Measurements from ENCODE around the gene WNT11.
"Not testable (repeated sequence)": the region's sequence is repeated elsewhere in the genome, so short reads cannot be mapped to it uniquely, and the experiment has no call there.

The WNT11 gene

DNA sequence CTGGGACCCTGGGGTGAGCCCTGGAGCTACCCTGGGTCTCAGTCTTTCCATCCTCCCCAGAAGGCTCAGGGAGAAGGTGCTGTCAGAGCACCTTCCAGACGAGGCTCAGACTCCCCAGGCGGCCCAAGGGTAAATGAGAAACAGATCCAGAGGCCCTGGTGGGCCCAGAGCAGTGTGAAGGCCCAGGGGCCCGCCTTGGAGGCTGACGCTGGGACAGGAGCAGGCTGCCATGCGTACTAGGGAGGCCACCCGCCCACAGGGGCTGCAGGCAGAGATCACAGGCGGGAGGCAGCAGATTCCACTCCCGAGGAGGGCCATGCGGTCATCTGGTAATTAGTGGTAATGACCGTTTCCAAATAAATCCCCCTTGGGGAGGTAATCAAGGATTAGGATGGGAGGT, 5.2 kb downstream of the WNT11 start:
- H3K9me2 ChIP-seq (replicated peaks; ENCODE audit: control insufficient read depth, low read length): no peaks in the 10 kb centered on the region
- no peaks in the 10 kb centered on the region for H3K9me3 ChIP-seq (ENCODE audit: control insufficient read depth, insufficient read depth, low read length)
- no peak overlapping the region for H3K4me3 ChIP-seq (ENCODE audit: low read length)
- no peaks in the 10 kb centered on the region for H4K20me1 ChIP-seq (ENCODE audit: control insufficient read depth, insufficient read depth, low read depth, low read length)
- no peak overlapping the region for H3K4me2 ChIP-seq (ENCODE audit: low read length)
- no peaks in the 10 kb centered on the region for H3F3A ChIP-seq (ENCODE audit: control insufficient read depth, insufficient read depth)
- H3K27me3 ChIP-seq (ENCODE audit: control insufficient read depth, low read length): peaks cover 18% of the 10 kb centered on the region
- no peaks in the 10 kb centered on the region for H3K36me3 ChIP-seq (ENCODE audit: control insufficient read depth, low read length)
- no peaks in the 10 kb centered on the region for H3K79me2 ChIP-seq (ENCODE audit: control insufficient read depth, low read length)
- TF ChIP-seq, protein P1, sequence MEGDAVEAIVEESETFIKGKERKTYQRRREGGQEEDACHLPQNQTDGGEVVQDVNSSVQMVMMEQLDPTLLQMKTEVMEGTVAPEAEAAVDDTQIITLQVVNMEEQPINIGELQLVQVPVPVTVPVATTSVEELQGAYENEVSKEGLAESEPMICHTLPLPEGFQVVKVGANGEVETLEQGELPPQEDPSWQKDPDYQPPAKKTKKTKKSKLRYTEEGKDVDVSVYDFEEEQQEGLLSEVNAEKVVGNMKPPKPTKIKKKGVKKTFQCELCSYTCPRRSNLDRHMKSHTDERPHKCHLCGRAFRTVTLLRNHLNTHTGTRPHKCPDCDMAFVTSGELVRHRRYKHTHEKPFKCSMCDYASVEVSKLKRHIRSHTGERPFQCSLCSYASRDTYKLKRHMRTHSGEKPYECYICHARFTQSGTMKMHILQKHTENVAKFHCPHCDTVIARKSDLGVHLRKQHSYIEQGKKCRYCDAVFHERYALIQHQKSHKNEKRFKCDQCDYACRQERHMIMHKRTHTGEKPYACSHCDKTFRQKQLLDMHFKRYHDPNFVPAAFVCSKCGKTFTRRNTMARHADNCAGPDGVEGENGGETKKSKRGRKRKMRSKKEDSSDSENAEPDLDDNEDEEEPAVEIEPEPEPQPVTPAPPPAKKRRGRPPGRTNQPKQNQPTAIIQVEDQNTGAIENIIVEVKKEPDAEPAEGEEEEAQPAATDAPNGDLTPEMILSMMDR (IDR thresholded peaks at IDR 0.05; ENCODE audit: low read depth, low read length, poor library complexity, severe bottlenecking): no peak
- TF ChIP-seq EZH2phosphoT487 (IDR thresholded peaks at IDR 0.05; ENCODE audit: borderline replicate concordance, low read length): no peak
- peaks cover 1% of the 10 kb centered on the region; the same call in 1 of the 2 replicates for H3K4me1 ChIP-seq (ENCODE audit: control insufficient read depth, low read length)
- H3K27ac ChIP-seq (ENCODE audit: low read depth, low read length): no peak overlapping the region

DNA sequence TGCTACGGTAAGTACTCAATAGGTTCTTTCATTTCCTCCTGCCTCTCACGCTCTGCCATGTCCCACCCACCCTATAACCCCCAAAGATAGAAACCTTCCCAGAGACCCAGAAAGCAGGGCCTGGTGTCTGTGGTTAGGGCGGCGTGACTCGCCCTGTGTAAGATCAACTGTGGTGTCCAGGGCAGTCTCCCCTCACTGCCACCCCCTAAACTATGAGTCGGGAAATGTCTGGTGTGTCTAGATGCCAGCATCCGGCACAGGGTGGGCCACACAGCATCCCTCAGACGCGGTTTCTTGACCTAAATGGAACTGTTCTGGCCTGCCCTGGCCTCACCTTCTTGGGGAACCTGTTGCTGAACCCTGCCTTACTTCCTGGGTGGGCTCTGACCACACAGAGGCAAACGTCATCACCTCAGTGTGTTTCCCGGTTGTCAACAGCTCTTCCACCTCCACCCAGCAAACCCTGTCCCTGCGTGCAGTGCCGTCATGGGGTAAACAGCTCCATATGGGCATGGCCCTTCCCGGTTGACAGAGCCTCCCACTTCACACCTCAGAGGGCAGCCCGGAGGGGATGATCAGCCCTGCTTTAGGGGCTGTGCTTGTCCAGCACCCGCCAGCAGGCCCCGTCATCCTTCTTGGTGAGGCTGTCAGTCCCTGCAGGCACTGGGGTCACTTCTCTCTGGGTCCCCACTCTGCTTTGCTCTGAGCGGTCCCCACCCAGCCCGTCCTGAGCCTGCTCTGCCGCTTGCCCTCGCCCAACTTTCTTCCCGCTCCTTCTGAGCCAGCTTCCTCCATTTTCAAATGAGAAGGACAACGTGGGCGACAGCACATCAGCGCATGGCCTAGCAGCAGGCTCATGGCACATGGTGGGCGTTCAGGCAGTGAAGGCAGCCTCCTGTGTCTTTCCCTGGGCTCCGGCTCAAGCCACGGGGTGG, 6.0 kb downstream of the WNT11 start:
- no peaks in the 10 kb centered on the region for H3F3A ChIP-seq (ENCODE audit: control insufficient read depth, insufficient read depth)
- no peaks in the 10 kb centered on the region for H4K20me1 ChIP-seq (ENCODE audit: control insufficient read depth, insufficient read depth, low read depth, low read length)
- no peak overlapping the region for H3K4me2 ChIP-seq (ENCODE audit: low read length)
- H3K36me3 ChIP-seq (ENCODE audit: control insufficient read depth, low read length): no peaks in the 10 kb centered on the region
- no peaks in the 10 kb centered on the region for H3K9me3 ChIP-seq (ENCODE audit: control insufficient read depth, insufficient read depth, low read length)
- H3K79me2 ChIP-seq (ENCODE audit: control insufficient read depth, low read length): no peaks in the 10 kb centered on the region
- H3K4me1 ChIP-seq (ENCODE audit: control insufficient read depth, low read length): no peaks in the 10 kb centered on the region
- H3K27me3 ChIP-seq (ENCODE audit: control insufficient read depth, low read length): peaks cover 10% of the 10 kb centered on the region
- no peak overlapping the region for H3K27ac ChIP-seq (ENCODE audit: low read depth, low read length)
- no peaks in the 10 kb centered on the region for H3K9me2 ChIP-seq (replicated peaks; ENCODE audit: control insufficient read depth, low read length)
- no peak overlapping the region for H3K4me3 ChIP-seq (ENCODE audit: low read length)
- no peak for TF ChIP-seq EZH2phosphoT487 (IDR thresholded peaks at IDR 0.05; ENCODE audit: borderline replicate concordance, low read length)
- TF ChIP-seq, protein P1 (IDR thresholded peaks at IDR 0.05; ENCODE audit: low read depth, low read length, poor library complexity, severe bottlenecking): no peak

DNA sequence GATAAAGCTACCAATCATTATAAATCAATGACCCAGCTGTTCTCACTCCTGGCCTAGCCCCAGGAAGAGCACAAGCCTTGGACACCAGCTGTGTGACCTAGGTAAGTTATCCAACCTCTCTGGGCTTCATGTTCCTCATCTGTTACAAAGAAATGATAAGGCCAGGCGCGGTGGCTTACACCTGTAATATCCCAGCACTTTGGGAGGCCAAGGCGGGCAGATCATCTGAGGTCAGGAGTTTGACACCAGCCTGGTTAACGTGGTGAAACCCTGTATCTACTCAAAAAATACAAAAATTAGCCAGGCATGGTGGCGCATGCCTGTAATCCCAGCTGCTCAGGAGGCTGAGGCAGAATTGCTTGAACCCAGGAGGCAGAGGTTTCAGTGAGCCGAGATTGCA, 7.6 kb downstream of the WNT11 start:
- H3K9me2 ChIP-seq (replicated peaks; ENCODE audit: control insufficient read depth, low read length); H4K20me1 ChIP-seq (ENCODE audit: control insufficient read depth, insufficient read depth, low read depth, low read length); H3K4me2 ChIP-seq (ENCODE audit: low read length); H3K36me3 ChIP-seq (ENCODE audit: control insufficient read depth, low read length); H3F3A ChIP-seq (ENCODE audit: control insufficient read depth, insufficient read depth); H3K27me3 ChIP-seq (ENCODE audit: control insufficient read depth, low read length); H3K79me2 ChIP-seq (ENCODE audit: control insufficient read depth, low read length); H3K27ac ChIP-seq (ENCODE audit: low read depth, low read length); H3K4me1 ChIP-seq (ENCODE audit: control insufficient read depth, low read length); H3K9me3 ChIP-seq (ENCODE audit: control insufficient read depth, insufficient read depth, low read length); H3K4me3 ChIP-seq (ENCODE audit: low read length): not testable (repeated sequence)

DNA sequence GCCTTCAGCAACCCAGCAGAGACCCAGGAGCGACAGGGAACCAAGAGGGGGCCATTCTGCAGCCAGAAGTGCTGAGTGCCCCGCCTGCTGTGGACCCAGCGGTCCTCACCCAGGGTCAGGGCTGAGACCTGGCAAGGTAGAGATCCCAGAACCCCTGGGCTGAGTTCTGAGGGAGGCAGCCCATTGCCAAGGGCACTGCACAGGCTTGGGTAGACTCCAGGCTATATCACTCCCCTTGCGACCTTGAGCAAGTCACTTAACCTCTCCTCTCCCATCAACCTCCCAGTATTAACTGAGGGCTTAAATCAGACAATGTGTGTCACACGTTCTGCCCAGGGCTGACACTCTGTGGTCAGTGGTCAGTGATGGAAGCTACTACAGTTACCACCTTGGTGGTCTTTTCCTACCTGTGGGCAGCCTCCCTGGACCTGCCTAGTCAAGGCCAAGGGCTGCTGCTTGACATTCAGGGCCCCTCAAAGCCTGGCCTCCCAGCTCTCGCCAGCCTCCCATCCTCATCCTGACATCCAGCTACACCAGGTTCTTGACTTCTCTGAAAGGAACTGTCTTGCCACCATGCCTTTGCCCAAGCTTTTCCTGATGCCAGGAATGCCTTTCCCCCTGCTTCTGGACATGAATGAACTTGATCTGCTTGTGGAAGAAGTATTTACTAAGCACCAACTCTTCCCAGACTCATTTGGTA, 8.2 kb downstream of the WNT11 start:
- H3K4me3 ChIP-seq (ENCODE audit: low read length): no peak overlapping the region
- no peaks in the 10 kb centered on the region for H3K4me1 ChIP-seq (ENCODE audit: control insufficient read depth, low read length)
- no peaks in the 10 kb centered on the region for H3K79me2 ChIP-seq (ENCODE audit: control insufficient read depth, low read length)
- no peaks in the 10 kb centered on the region for H3F3A ChIP-seq (ENCODE audit: control insufficient read depth, insufficient read depth)
- no peaks in the 10 kb centered on the region for H3K36me3 ChIP-seq (ENCODE audit: control insufficient read depth, low read length)
- TF ChIP-seq, protein P1 (IDR thresholded peaks at IDR 0.05; ENCODE audit: low read depth, low read length, poor library complexity, severe bottlenecking): no peak
- TF ChIP-seq EZH2phosphoT487 (IDR thresholded peaks at IDR 0.05; ENCODE audit: borderline replicate concordance, low read length): no peak
- H3K9me2 ChIP-seq (replicated peaks; ENCODE audit: control insufficient read depth, low read length): no peaks in the 10 kb centered on the region
- H4K20me1 ChIP-seq (ENCODE audit: control insufficient read depth, insufficient read depth, low read depth, low read length): no peaks in the 10 kb centered on the region
- no peak overlapping the region for H3K27ac ChIP-seq (ENCODE audit: low read depth, low read length)
- H3K4me2 ChIP-seq (ENCODE audit: low read length): no peak overlapping the region
- H3K9me3 ChIP-seq (ENCODE audit: control insufficient read depth, insufficient read depth, low read length): no peaks in the 10 kb centered on the region
- no peaks in the 10 kb centered on the region for H3K27me3 ChIP-seq (ENCODE audit: control insufficient read depth, low read length)

Measured in DOHH2 (cell line).